ENCODE data around the gene MAGI1.

Gene MAGI1

DNA sequence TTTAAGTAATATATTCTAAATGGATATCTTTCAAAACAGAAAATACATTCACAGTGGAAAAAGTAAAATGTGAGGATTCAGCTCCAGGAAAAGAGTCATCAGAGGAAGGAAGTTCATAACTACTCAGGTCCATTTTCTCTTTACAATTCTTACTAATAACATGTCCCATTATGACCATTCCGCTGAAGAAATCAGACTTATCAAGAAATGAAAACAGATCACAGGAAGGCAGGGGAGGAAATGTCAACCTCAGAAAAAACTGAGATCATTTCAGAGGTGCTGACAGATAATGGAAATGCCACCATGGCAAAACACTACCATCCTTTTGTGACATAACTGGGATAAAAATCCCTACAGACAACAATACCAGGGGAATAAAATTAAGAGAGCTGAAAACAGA, 139.5 kb downstream of the MAGI1 start:
- no peak overlapping the region for H4K8ac ChIP-seq (ENCODE audit: low read length)
- H4K91ac ChIP-seq (ENCODE audit: low read length): no peak overlapping the region
- H3K4me3 ChIP-seq (ENCODE audit: insufficient read depth in 1 of 2, low read depth in 1 of 2, low read length in 2 of 2): no peak overlapping the region
- no peak overlapping the region for H3K4me2 ChIP-seq (ENCODE audit: low read length, poor library complexity, severe bottlenecking)
- H2AK5ac ChIP-seq (ENCODE audit: low read length, severe bottlenecking): no peak overlapping the region
- H3K79me1 ChIP-seq (replicated peaks; ENCODE audit: low read length, poor library complexity, severe bottlenecking): peaks cover 30% of the 10 kb centered on the region
- no peak overlapping the region for H2BK120ac ChIP-seq (ENCODE audit: low read depth, low read length)
- H2BK5ac ChIP-seq (ENCODE audit: low read depth, low read length, poor library complexity, severe bottlenecking): no peak overlapping the region
- H2AFZ ChIP-seq (ENCODE audit: low read depth, low read length): no peak overlapping the region
- H3K9ac ChIP-seq (ENCODE audit: low read length): no peak overlapping the region
- H3K36me3 ChIP-seq (ENCODE audit: control insufficient read depth in 1 of 2, insufficient read depth in 2 of 2, low read depth in 1 of 2, low read length in 2 of 2): no peaks in the 10 kb centered on the region
- no peak overlapping the region for H3K14ac ChIP-seq (ENCODE audit: low read length in 2 of 2)
- no peaks in the 10 kb centered on the region for H3K9me3 ChIP-seq (ENCODE audit: control insufficient read depth, low read length)
- no peak overlapping the region for H3K18ac ChIP-seq (ENCODE audit: low read depth in 1 of 2, low read length in 2 of 2)
- H3K27ac ChIP-seq (ENCODE audit: low read length, poor library complexity, severe bottlenecking): no peak overlapping the region
- H3K27me3 ChIP-seq (ENCODE audit: control insufficient read depth in 1 of 2, insufficient read depth in 1 of 2, low read length in 2 of 2): no peaks in the 10 kb centered on the region
- no peak for DNase-seq
- no peak overlapping the region for H3K23ac ChIP-seq (ENCODE audit: low read length in 2 of 2)
- no peak overlapping the region for H2BK12ac ChIP-seq (ENCODE audit: low read length in 2 of 2)
- WGBS: 100% methylated on average over 1 of the region's 1 CpG
- no peak overlapping the region for H3K4ac ChIP-seq (ENCODE audit: low read depth in 1 of 2, low read length in 2 of 2)
- H3K4me1 ChIP-seq (ENCODE audit: control insufficient read depth, insufficient read depth, low read depth, low read length): peaks cover 8% of the 10 kb centered on the region
- no peak overlapping the region for H2BK15ac ChIP-seq (ENCODE audit: low read depth, poor library complexity, severe bottlenecking)

DNA sequence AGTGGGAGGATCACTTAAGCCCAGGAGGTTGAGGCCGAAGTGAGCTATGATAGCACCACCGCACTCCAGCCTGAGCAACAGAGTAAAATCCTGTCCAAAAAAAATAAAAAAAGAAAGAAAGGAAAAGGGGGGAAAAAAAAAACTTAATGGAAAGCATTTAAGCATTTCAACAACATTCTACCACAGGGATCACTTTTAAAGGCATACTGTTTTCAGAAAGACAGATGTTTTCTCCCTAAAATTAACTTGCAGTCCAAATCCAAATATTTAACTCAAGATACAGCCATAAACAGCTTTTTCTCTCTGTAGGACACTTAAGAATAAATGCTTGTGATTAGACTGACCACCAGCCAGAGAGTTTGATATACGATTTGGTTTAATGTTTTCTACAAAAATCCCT, 141.0 kb downstream of the MAGI1 start:
- H3K9me3 ChIP-seq (ENCODE audit: control insufficient read depth, low read length): no peaks in the 10 kb centered on the region
- H2BK15ac ChIP-seq (ENCODE audit: low read depth, poor library complexity, severe bottlenecking): no peak overlapping the region
- H3K23ac ChIP-seq (ENCODE audit: low read length in 2 of 2): no peak overlapping the region
- H3K4me3 ChIP-seq (ENCODE audit: insufficient read depth in 1 of 2, low read depth in 1 of 2, low read length in 2 of 2): no peak overlapping the region
- H3K36me3 ChIP-seq (ENCODE audit: control insufficient read depth in 1 of 2, insufficient read depth in 2 of 2, low read depth in 1 of 2, low read length in 2 of 2): no peaks in the 10 kb centered on the region
- no peak overlapping the region for H2AK5ac ChIP-seq (ENCODE audit: low read length, severe bottlenecking)
- no peak for DNase-seq
- no peak overlapping the region for H2BK120ac ChIP-seq (ENCODE audit: low read depth, low read length)
- peaks cover 5% of the 10 kb centered on the region for H3K4me1 ChIP-seq (ENCODE audit: control insufficient read depth, insufficient read depth, low read depth, low read length)
- H3K4ac ChIP-seq (ENCODE audit: low read depth in 1 of 2, low read length in 2 of 2): no peak overlapping the region
- 95% methylated on average over 1 of the region's 3 CpGs for WGBS
- H3K27ac ChIP-seq (ENCODE audit: low read length, poor library complexity, severe bottlenecking): no peak overlapping the region
- peaks cover 25% of the 10 kb centered on the region for H3K79me1 ChIP-seq (replicated peaks; ENCODE audit: low read length, poor library complexity, severe bottlenecking)
- no peak overlapping the region for H3K14ac ChIP-seq (ENCODE audit: low read length in 2 of 2)
- no peak overlapping the region for H3K9ac ChIP-seq (ENCODE audit: low read length)
- H2BK5ac ChIP-seq (ENCODE audit: low read depth, low read length, poor library complexity, severe bottlenecking): no peak overlapping the region
- H4K91ac ChIP-seq (ENCODE audit: low read length): no peak overlapping the region
- H3K4me2 ChIP-seq (ENCODE audit: low read length, poor library complexity, severe bottlenecking): no peak overlapping the region
- no peak overlapping the region for H3K18ac ChIP-seq (ENCODE audit: low read depth in 1 of 2, low read length in 2 of 2)
- H3K27me3 ChIP-seq (ENCODE audit: control insufficient read depth in 1 of 2, insufficient read depth in 1 of 2, low read length in 2 of 2): no peaks in the 10 kb centered on the region
- H2BK12ac ChIP-seq (ENCODE audit: low read length in 2 of 2): no peak overlapping the region
- no peak overlapping the region for H4K8ac ChIP-seq (ENCODE audit: low read length)
- H2AFZ ChIP-seq (ENCODE audit: low read depth, low read length): no peak overlapping the region

DNA sequence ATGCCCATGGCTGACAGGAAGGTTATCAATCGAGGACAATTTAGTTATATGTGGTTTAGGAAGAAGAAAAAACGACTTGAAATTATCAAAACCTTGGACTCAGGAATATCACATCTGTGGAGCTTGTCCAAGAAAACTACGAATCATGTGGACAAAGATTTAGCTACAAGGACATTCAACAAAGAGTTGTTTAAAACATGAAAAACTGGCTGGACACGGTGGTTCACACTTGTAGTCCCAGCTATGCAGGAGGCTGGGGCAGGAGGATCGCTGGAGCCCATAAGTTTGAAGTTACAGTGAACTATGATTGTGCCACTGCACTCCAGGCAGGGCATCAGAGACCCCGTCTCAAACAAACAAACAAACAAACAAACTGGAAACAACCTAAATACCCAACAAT, 142.4 kb downstream of the MAGI1 start:
- Histone ChIP-seq H3K4me2 (ENCODE audit: low read length, poor library complexity, severe bottlenecking) (no peak overlapping the region), H3K4ac (ENCODE audit: low read depth in 1 of 2, low read length in 2 of 2) (no peak overlapping the region), H3K23ac (ENCODE audit: low read length in 2 of 2) (no peak overlapping the region), H3K9me3 (ENCODE audit: control insufficient read depth, low read length) (no peaks in the 10 kb centered on the region), H2AFZ (ENCODE audit: low read depth, low read length) (no peak overlapping the region), H3K4me3 (ENCODE audit: insufficient read depth in 1 of 2, low read depth in 1 of 2, low read length in 2 of 2) (no peak overlapping the region), H3K36me3 (ENCODE audit: control insufficient read depth in 1 of 2, insufficient read depth in 2 of 2, low read depth in 1 of 2, low read length in 2 of 2) (no peaks in the 10 kb centered on the region), H3K9ac (ENCODE audit: low read length) (no peak overlapping the region), H3K4me1 (ENCODE audit: control insufficient read depth, insufficient read depth, low read depth, low read length) (no peaks in the 10 kb centered on the region), H2BK5ac (ENCODE audit: low read depth, low read length, poor library complexity, severe bottlenecking) (no peak overlapping the region), H3K79me1 (replicated peaks; ENCODE audit: low read length, poor library complexity, severe bottlenecking) (peaks cover 22% of the 10 kb centered on the region), H3K14ac (ENCODE audit: low read length in 2 of 2) (no peak overlapping the region), H2AK5ac (ENCODE audit: low read length, severe bottlenecking) (no peak overlapping the region), H2BK15ac (ENCODE audit: low read depth, poor library complexity, severe bottlenecking) (no peak overlapping the region), H4K8ac (ENCODE audit: low read length) (no peak overlapping the region), H3K27ac (ENCODE audit: low read length, poor library complexity, severe bottlenecking) (no peak overlapping the region), H3K18ac (ENCODE audit: low read depth in 1 of 2, low read length in 2 of 2) (no peak overlapping the region), H2BK12ac (ENCODE audit: low read length in 2 of 2) (no peak overlapping the region), H4K91ac (ENCODE audit: low read length) (no peak overlapping the region), H2BK120ac (ENCODE audit: low read depth, low read length) (no peak overlapping the region), H3K27me3 (ENCODE audit: control insufficient read depth in 1 of 2, insufficient read depth in 1 of 2, low read length in 2 of 2) (no peaks in the 10 kb centered on the region)
- no peak for DNase-seq
- 82% methylated on average over 5 of the region's 6 CpGs for WGBS

DNA sequence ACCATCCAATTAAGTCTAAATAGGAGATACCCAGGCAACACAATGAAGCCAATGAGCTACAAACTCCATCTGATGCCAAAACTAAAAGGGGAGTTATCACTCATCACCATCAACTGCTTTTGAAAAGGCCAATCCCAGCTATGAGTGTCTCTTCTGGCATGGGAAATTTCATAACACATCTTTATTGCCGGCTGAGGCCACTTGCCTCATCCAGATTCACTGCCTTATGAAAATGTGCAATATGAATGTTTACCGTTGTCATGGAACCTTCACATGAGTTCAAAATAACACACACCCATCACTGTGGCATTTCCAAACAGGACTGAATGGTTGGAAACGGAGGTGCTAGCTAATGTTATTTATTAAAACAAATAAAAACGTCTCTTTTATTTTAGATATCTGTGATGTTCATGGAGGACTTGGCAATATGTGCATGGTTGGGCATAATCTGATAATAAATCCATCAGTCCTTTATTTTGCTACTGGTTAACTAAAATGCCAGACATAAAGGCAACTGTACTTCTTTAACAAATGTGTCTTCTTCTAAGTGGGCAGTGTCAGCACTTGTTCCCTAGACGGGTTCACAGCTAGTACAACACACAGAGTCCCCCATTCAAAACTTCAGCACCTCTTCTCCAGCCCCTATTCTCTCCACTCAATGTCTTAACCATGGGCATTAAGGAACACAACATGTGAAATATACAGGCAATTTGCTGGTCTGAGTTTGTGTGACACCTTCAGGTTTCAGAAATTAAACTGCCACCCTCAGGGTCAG, 143.9 kb downstream of the MAGI1 start:
- Histone ChIP-seq H2BK120ac (ENCODE audit: low read depth, low read length) (no peak overlapping the region), H2AFZ (ENCODE audit: low read depth, low read length) (no peak overlapping the region), H3K4me2 (ENCODE audit: low read length, poor library complexity, severe bottlenecking) (no peak overlapping the region), H4K8ac (ENCODE audit: low read length) (no peak overlapping the region), H3K14ac (ENCODE audit: low read length in 2 of 2) (peak overlapping the region in 1 of 2 experiments; percentile 4), H3K9me3 (ENCODE audit: control insufficient read depth, low read length) (no peaks in the 10 kb centered on the region), H3K4me3 (ENCODE audit: insufficient read depth in 1 of 2, low read depth in 1 of 2, low read length in 2 of 2) (no peak overlapping the region), H3K27ac (ENCODE audit: low read length, poor library complexity, severe bottlenecking) (no peak overlapping the region), H2BK15ac (ENCODE audit: low read depth, poor library complexity, severe bottlenecking) (no peak overlapping the region), H4K91ac (ENCODE audit: low read length) (no peak overlapping the region), H3K9ac (ENCODE audit: low read length) (peak overlapping the region; percentile 64), H3K36me3 (ENCODE audit: control insufficient read depth in 1 of 2, insufficient read depth in 2 of 2, low read depth in 1 of 2, low read length in 2 of 2) (no peaks in the 10 kb centered on the region), H3K18ac (ENCODE audit: low read depth in 1 of 2, low read length in 2 of 2) (no peak overlapping the region), H3K27me3 (ENCODE audit: control insufficient read depth in 1 of 2, insufficient read depth in 1 of 2, low read length in 2 of 2) (no peaks in the 10 kb centered on the region), H2AK5ac (ENCODE audit: low read length, severe bottlenecking) (no peak overlapping the region), H3K4ac (ENCODE audit: low read depth in 1 of 2, low read length in 2 of 2) (no peak overlapping the region), H2BK5ac (ENCODE audit: low read depth, low read length, poor library complexity, severe bottlenecking) (no peak overlapping the region), H2BK12ac (ENCODE audit: low read length in 2 of 2) (no peak overlapping the region), H3K4me1 (ENCODE audit: control insufficient read depth, insufficient read depth, low read depth, low read length) (peaks cover 1% of the 10 kb centered on the region), H3K79me1 (replicated peaks; ENCODE audit: low read length, poor library complexity, severe bottlenecking) (peaks cover 21% of the 10 kb centered on the region), H3K23ac (ENCODE audit: low read length in 2 of 2) (no peak overlapping the region)
- DNase-seq: peak; percentile 5
- 95% methylated on average over 3 of the region's 5 CpGs for WGBS
